ENCODE data around the gene BANF2. TPM values are rescaled to one million over a fixed set of nuclear protein-coding genes. Genes with fewer than 3 reads are reported as not detected.

The BANF2 gene
- total and polyA plus RNA-seq, 2 of the 13 experiments (the other 11 are each of a cell fraction or from before 2014, with no cell fraction given) = 0.35 TPM; not detected in 1

DNA sequence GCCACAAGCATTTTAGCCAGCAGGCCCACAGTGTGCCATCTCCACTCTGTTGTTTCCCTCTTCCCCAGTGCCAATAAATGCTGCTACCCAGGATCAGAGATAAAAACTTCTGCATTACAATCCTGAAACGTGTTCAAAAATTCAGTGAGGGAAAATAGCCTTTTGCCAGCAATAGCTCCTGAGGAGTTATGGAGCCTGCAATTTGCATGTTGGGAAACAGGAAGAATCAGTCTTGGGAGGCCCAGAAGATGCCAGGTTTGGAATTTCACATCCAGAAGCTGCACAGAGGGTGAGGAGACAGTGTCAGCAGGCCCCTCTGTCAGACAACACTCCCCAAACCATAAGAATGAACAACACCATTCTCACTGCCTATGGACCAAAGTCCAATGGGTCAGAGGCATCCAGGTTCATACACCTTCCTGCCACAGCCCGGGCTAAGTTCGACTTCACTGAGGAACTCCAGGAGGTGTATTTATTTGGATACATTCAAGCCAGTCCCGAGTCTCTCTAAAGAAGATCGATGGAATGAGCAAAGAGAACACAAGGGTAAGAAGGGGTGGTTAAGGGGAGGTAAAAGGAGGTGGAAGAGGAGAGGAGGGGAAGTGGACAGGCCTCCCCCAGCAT, 38.5 kb upstream of the BANF2 start (continued):
- TF ChIP-seq ZNF687 (CRISPR knock-in tag; IDR thresholded peaks at IDR 0.05) = no peak
- no peak for TF ChIP-seq AGO1 (IDR thresholded peaks at IDR 0.05; ENCODE audit: low read depth, low read length, poor library complexity, severe bottlenecking)
- TF ChIP-seq, protein P1, sequence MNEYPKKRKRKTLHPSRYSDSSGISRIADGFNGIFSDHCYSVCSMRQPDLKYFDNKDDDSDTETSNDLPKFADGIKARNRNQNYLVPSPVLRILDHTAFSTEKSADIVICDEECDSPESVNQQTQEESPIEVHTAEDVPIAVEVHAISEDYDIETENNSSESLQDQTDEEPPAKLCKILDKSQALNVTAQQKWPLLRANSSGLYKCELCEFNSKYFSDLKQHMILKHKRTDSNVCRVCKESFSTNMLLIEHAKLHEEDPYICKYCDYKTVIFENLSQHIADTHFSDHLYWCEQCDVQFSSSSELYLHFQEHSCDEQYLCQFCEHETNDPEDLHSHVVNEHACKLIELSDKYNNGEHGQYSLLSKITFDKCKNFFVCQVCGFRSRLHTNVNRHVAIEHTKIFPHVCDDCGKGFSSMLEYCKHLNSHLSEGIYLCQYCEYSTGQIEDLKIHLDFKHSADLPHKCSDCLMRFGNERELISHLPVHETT (CRISPR knock-in tag; conservative IDR thresholded peaks at IDR 0.05) = no peak
- TF ChIP-seq ZNF251 (CRISPR knock-in tag; IDR thresholded peaks at IDR 0.05) = no peak
- no peak for TF ChIP-seq ZNF33B (CRISPR knock-in tag; IDR thresholded peaks at IDR 0.05)
- no peak for TF ChIP-seq GLI4 (CRISPR knock-in tag; IDR thresholded peaks at IDR 0.05; ENCODE audit: borderline replicate concordance)
- no peak for TF ChIP-seq PLRG1 (conservative IDR thresholded peaks at IDR 0.05)
- no peak for TF ChIP-seq ZNF768 (CRISPR knock-in tag; IDR thresholded peaks at IDR 0.05)
- TF ChIP-seq RORA (CRISPR knock-in tag; IDR thresholded peaks at IDR 0.05) = no peak
- TF ChIP-seq DNMT1 (CRISPR knock-in tag; IDR thresholded peaks at IDR 0.05) = no peak
- no peak for TF ChIP-seq RBM39 (IDR thresholded peaks at IDR 0.05; ENCODE audit: low read depth, low read length, poor library complexity, severe bottlenecking)
- TF ChIP-seq, protein P2, sequence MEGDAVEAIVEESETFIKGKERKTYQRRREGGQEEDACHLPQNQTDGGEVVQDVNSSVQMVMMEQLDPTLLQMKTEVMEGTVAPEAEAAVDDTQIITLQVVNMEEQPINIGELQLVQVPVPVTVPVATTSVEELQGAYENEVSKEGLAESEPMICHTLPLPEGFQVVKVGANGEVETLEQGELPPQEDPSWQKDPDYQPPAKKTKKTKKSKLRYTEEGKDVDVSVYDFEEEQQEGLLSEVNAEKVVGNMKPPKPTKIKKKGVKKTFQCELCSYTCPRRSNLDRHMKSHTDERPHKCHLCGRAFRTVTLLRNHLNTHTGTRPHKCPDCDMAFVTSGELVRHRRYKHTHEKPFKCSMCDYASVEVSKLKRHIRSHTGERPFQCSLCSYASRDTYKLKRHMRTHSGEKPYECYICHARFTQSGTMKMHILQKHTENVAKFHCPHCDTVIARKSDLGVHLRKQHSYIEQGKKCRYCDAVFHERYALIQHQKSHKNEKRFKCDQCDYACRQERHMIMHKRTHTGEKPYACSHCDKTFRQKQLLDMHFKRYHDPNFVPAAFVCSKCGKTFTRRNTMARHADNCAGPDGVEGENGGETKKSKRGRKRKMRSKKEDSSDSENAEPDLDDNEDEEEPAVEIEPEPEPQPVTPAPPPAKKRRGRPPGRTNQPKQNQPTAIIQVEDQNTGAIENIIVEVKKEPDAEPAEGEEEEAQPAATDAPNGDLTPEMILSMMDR (CRISPR knock-in tag; IDR thresholded peaks at IDR 0.05) = no peak
- no peak for TF ChIP-seq ZNF468 (CRISPR knock-in tag; IDR thresholded peaks at IDR 0.05)
- no peak for TF ChIP-seq YY1 (IDR thresholded peaks at IDR 0.05; ENCODE audit: insufficient read depth, insufficient replicate concordance, low read depth, low read length)
- TF ChIP-seq ZNF567 (CRISPR knock-in tag; IDR thresholded peaks at IDR 0.05; ENCODE audit: borderline replicate concordance) = no peak
- peak; percentile 43; the same call in 1 of the 2 replicates for TF ChIP-seq FOSL2 (CRISPR knock-in tag; IDR thresholded peaks at IDR 0.05)
- no peak; the same call in 1 of the 2 replicates for TF ChIP-seq HINFP (CRISPR knock-in tag; IDR thresholded peaks at IDR 0.05; ENCODE audit: low read depth)
- TF ChIP-seq POLR2AphosphoS5 (IDR thresholded peaks at IDR 0.05; ENCODE audit: low read depth, low read length) = peak; percentile 22; the same call in 1 of the 2 replicates
- TF ChIP-seq NR1H2 (CRISPR knock-in tag; IDR thresholded peaks at IDR 0.05; ENCODE audit: borderline replicate concordance, low read depth) = no peak
- TF ChIP-seq ZBTB38 (CRISPR knock-in tag; IDR thresholded peaks at IDR 0.05) = peak; percentile 50; the same call in 1 of the 2 replicates
- TF ChIP-seq SRF (IDR thresholded peaks at IDR 0.05; ENCODE audit: low read depth, low read length) = no peak

All from HepG2 (cell line).